ENCODE results near the gene USP19.

Gene USP19

DNA sequence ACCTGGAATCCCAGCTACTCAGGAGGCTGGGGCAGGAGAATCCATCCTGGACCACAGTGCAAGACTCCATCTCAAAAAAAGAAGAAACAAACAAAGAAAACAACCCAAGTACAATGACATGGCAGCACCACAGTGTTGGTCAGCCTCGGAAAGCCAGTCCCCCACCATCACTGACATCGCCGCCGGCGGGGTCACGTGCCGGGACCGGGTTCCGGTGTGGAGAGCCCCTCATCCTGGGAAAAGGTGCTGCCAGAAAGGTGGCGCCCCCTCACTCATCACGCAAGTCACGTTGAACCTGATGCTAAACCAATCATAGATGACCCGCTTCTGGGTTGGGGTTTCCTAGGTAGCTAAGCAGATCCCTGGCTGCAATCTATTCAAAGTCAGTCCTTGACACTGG lies 44.5 kb downstream of the USP19 start:
- TF ChIP-seq EP300 (IDR thresholded peaks at IDR 0.05; ENCODE audit: borderline replicate concordance), result no peak
- TF ChIP-seq NFIC (IDR thresholded peaks at IDR 0.05), result no peak
- TF ChIP-seq TAF1 (IDR thresholded peaks at IDR 0.05; ENCODE audit: low read depth), result no peak
- no peak for TF ChIP-seq YY1 (IDR thresholded peaks at IDR 0.05; ENCODE audit: low read depth)
- TF ChIP-seq CREB1 (IDR thresholded peaks at IDR 0.05; ENCODE audit: low read depth), result no peak
- TF ChIP-seq, protein P1, sequence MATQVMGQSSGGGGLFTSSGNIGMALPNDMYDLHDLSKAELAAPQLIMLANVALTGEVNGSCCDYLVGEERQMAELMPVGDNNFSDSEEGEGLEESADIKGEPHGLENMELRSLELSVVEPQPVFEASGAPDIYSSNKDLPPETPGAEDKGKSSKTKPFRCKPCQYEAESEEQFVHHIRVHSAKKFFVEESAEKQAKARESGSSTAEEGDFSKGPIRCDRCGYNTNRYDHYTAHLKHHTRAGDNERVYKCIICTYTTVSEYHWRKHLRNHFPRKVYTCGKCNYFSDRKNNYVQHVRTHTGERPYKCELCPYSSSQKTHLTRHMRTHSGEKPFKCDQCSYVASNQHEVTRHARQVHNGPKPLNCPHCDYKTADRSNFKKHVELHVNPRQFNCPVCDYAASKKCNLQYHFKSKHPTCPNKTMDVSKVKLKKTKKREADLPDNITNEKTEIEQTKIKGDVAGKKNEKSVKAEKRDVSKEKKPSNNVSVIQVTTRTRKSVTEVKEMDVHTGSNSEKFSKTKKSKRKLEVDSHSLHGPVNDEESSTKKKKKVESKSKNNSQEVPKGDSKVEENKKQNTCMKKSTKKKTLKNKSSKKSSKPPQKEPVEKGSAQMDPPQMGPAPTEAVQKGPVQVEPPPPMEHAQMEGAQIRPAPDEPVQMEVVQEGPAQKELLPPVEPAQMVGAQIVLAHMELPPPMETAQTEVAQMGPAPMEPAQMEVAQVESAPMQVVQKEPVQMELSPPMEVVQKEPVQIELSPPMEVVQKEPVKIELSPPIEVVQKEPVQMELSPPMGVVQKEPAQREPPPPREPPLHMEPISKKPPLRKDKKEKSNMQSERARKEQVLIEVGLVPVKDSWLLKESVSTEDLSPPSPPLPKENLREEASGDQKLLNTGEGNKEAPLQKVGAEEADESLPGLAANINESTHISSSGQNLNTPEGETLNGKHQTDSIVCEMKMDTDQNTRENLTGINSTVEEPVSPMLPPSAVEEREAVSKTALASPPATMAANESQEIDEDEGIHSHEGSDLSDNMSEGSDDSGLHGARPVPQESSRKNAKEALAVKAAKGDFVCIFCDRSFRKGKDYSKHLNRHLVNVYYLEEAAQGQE (IDR thresholded peaks at IDR 0.05; ENCODE audit: low read depth), result no peak
- no peak for TF ChIP-seq TCF12 (IDR thresholded peaks at IDR 0.05; ENCODE audit: low read depth)
- no peak for TF ChIP-seq CEBPB (IDR thresholded peaks at IDR 0.05)
- TF ChIP-seq RAD21 (IDR thresholded peaks at IDR 0.05; ENCODE audit: low read depth), result no peak
- TF ChIP-seq, protein P2, sequence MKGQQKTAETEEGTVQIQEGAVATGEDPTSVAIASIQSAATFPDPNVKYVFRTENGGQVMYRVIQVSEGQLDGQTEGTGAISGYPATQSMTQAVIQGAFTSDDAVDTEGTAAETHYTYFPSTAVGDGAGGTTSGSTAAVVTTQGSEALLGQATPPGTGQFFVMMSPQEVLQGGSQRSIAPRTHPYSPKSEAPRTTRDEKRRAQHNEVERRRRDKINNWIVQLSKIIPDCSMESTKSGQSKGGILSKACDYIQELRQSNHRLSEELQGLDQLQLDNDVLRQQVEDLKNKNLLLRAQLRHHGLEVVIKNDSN (IDR thresholded peaks at IDR 0.05), result no peak

Measured in Ishikawa (cell line).